Measurements from ENCODE around the gene EIPR1.

GRCh38 chr2:3201281-3201680 lies 176.3 kb downstream of the EIPR1 start:
- TF ChIP-seq CTCF (conservative IDR thresholded peaks at IDR 0.05; ENCODE audit: low read depth, low read length) (no peak), ELK1 (IDR thresholded peaks at IDR 0.05; ENCODE audit: borderline replicate concordance, low read depth, low read length) (no peak), RCOR1 (IDR thresholded peaks at IDR 0.05; ENCODE audit: insufficient replicate concordance, low read length) (no peak), SMC3 (IDR thresholded peaks at IDR 0.05; ENCODE audit: low read depth, low read length) (no peak), RFX5 (IDR thresholded peaks at IDR 0.05; ENCODE audit: low read depth, low read length) (no peak), POLR2A (IDR thresholded peaks at IDR 0.05; ENCODE audit: low read depth, low read length) (no peak), CHD1 (IDR thresholded peaks at IDR 0.05; ENCODE audit: low read depth, low read length) (no peak)

Data from IMR-90 (cell line).